H1 (cell line): ENCODE results near the gene OBI1. TPM values are rescaled to one million over a fixed set of nuclear protein-coding genes. Genes with fewer than 3 reads are reported as not detected.
A peak's percentile ranks its signal among the peaks of the same experiment; 100 is the strongest.

Experiments used
- CTCF ChIA-PET: fragments of 300-600 bp; sonication (Branson Sonifier 250); formaldehyde crosslinking; loops from one replicate; lab custom pipeline; 2021; ENCODE audit not compliant: partially characterized antibody; lab: Charles Lee
- POLR2A ChIA-PET: fragments of 300-600 bp; sonication (Branson Sonifier 250); formaldehyde crosslinking; loops from one replicate; lab custom pipeline; 2021; ENCODE audit warnings: inconsistent platforms; ENCODE audit not compliant: partially characterized antibody; lab: Charles Lee
- DNase-seq, 2 experiments: peaks; one replicate each; pipeline versions ENCODE4 v3.0.0 to v3.0.0-alpha.2; 2010 to 2022; ENCODE audit warnings: low spot score in 2 of 2, low read depth in 1 of 2, mixed read lengths in 1 of 2
- FAIRE-seq: peaks from 2 replicates; lab custom pipeline; 2011; peaks lifted over from hg19 to GRCh38; lab: Jason Lieb, UNC
- H2AFZ ChIP-seq: 2 replicates; pipeline ENCODE4 v1.8.1; 2012; ENCODE audit warnings: low read length, inconsistent platforms
- H2AK5ac ChIP-seq: 2 replicates; pipeline ENCODE4 v1.6.1; 2013; ENCODE audit warnings: low read depth, low read length
- H2BK120ac ChIP-seq: replicated peaks from 2 replicates; pipeline ENCODE3; 2013; ENCODE audit warnings: low read depth, low read length, inconsistent platforms
- H2BK12ac ChIP-seq: 2 replicates; pipeline ENCODE4 v1.6.1; 2013; ENCODE audit warnings: low read depth, low read length
- H2BK15ac ChIP-seq: 2 replicates; pipeline ENCODE4 v1.6.1; 2013; ENCODE audit warnings: low read length
- H2BK20ac ChIP-seq: 2 replicates; pipeline ENCODE4 v1.6.1; 2013; ENCODE audit warnings: low read length
- H2BK5ac ChIP-seq: 2 replicates; pipeline ENCODE4 v1.6.1; 2013; ENCODE audit warnings: low read depth, low read length
- H3K14ac ChIP-seq: 2 replicates; pipeline ENCODE4 v1.6.1; 2013; ENCODE audit warnings: inconsistent platforms; ENCODE audit not compliant: insufficient read length
- H3K18ac ChIP-seq: 2 replicates; pipeline ENCODE4 v1.6.1; 2013; ENCODE audit warnings: low read length; ENCODE audit errors: extremely low read depth
- H3K23ac ChIP-seq: 2 replicates; pipeline ENCODE4 v1.6.1; 2013; ENCODE audit warnings: inconsistent platforms; ENCODE audit not compliant: insufficient read length
- H3K23me2 ChIP-seq: 2 replicates; pipeline ENCODE4 v1.6.1; 2013; ENCODE audit warnings: low read depth, low read length
- H3K27ac ChIP-seq: 2 replicates; pipeline ENCODE4 v1.6.1; 2011; ENCODE audit warnings: low read depth, low read length, inconsistent platforms
- H3K27me3 ChIP-seq, 4 experiments: replicated peaks in 1 of 4; 1 replicate in 1 of 4; 2 replicates in 3 of 4; pipeline versions ENCODE4 v1.6.1 to v1.8.1; 2011 to 2013; ENCODE audit warnings: low read length in 3 of 4, mild to moderate bottlenecking in 3 of 4, inconsistent platforms in 2 of 4, mixed read lengths in 2 of 4, moderate library complexity in 1 of 4; ENCODE audit not compliant: control insufficient read depth in 3 of 4, insufficient read depth in 3 of 4; ENCODE audit errors: extremely low read depth in 1 of 4
- H3K36me3 ChIP-seq, 4 experiments: 2 replicates each; pipeline versions ENCODE4 v1.6.1 to v1.8.1; 2011 to 2013; ENCODE audit warnings: mild to moderate bottlenecking in 4 of 4, low read length in 3 of 4, moderate library complexity in 2 of 4, control low read depth in 1 of 4, inconsistent platforms in 1 of 4; ENCODE audit not compliant: insufficient read depth in 4 of 4, control insufficient read depth in 2 of 4
- H3K4ac ChIP-seq: replicated peaks from 2 replicates; pipeline ENCODE3; 2013; ENCODE audit warnings: low read length, low read depth, mixed read lengths, inconsistent platforms; ENCODE audit not compliant: insufficient read length
- H3K4me1 ChIP-seq, 4 experiments: replicated peaks in 1 of 4; 1 replicate in 1 of 4; 2 replicates in 3 of 4; pipeline versions ENCODE4 v1.6.1 to v1.8.1; 2011 to 2013; ENCODE audit warnings: low read length in 3 of 4, inconsistent platforms in 2 of 4, mixed read lengths in 1 of 4; ENCODE audit not compliant: insufficient read depth in 4 of 4, control insufficient read depth in 3 of 4
- H3K4me2 ChIP-seq, 2 experiments: 2 replicates each; pipeline versions ENCODE4 v1.6.1 to v1.8.1; 2011 to 2013; ENCODE audit warnings: low read depth in 2 of 2, low read length in 2 of 2, control low read depth in 1 of 2, inconsistent platforms in 1 of 2, mild to moderate bottlenecking in 1 of 2; ENCODE audit not compliant: insufficient read depth in 1 of 2
- H3K4me3 ChIP-seq, 4 experiments: fragments of 200-600, 300-600 bp in 1 of 4; sonication (generic), shearing (Covaris generic), sonication (Bioruptor Twin) in 1 of 4; 2 replicates each; pipeline versions ENCODE4 v1.5.1 to v1.8.1; 2011 to 2016; ENCODE audit warnings: low read length in 4 of 4, low read depth in 3 of 4, control low read depth in 2 of 4, inconsistent platforms in 2 of 4, mild to moderate bottlenecking in 2 of 4, mixed read lengths in 1 of 4, moderate library complexity in 1 of 4; ENCODE audit not compliant: insufficient read depth in 2 of 4; ENCODE audit errors: extremely low read depth in 1 of 4
- H3K56ac ChIP-seq: replicated peaks from 2 replicates; pipeline ENCODE3; 2013; ENCODE audit warnings: low read depth, mild to moderate bottlenecking, mixed read lengths, low read length, inconsistent platforms; ENCODE audit not compliant: insufficient read length
- H3K79me1 ChIP-seq: 2 replicates; pipeline ENCODE4 v1.6.1; 2013; ENCODE audit warnings: low read depth, low read length, control low read depth
- H3K79me2 ChIP-seq, 2 experiments: 2 replicates each; pipeline versions ENCODE4 v1.6.1 to v1.8.1; 2012 to 2013; ENCODE audit warnings: low read length in 2 of 2, mild to moderate bottlenecking in 2 of 2, inconsistent platforms in 1 of 2; ENCODE audit not compliant: insufficient read depth in 2 of 2, control insufficient read depth in 1 of 2
- H3K9ac ChIP-seq, 4 experiments: replicated peaks in 1 of 4; 1 replicate in 1 of 4; 2 replicates in 3 of 4; pipeline versions ENCODE4 v1.6.1 to v1.8.1; 2011 to 2013; ENCODE audit warnings: low read depth in 3 of 4, low read length in 3 of 4, control low read depth in 2 of 4, mild to moderate bottlenecking in 2 of 4, moderate library complexity in 2 of 4, inconsistent platforms in 1 of 4; ENCODE audit errors: extremely low read depth in 1 of 4
- H3K9me3 ChIP-seq, 2 experiments: 2 replicates each; pipeline versions ENCODE4 v1.6.1 to v1.8.1; 2012 to 2013; ENCODE audit warnings: mild to moderate bottlenecking in 2 of 2, moderate library complexity in 2 of 2, control low read depth in 1 of 2, inconsistent platforms in 1 of 2, low read depth in 1 of 2, low read length in 1 of 2, mixed read lengths in 1 of 2; ENCODE audit not compliant: insufficient read depth in 2 of 2
- H4K20me1 ChIP-seq, 2 experiments: replicated peaks in 1 of 2; 2 replicates each; pipeline versions ENCODE3 to v1.8.1; 2011 to 2013; ENCODE audit warnings: inconsistent platforms in 2 of 2, low read length in 2 of 2, mild to moderate bottlenecking in 1 of 2; ENCODE audit not compliant: insufficient read depth in 2 of 2, control insufficient read depth in 1 of 2
- H4K5ac ChIP-seq: 2 replicates; pipeline ENCODE4 v1.6.1; 2013; ENCODE audit warnings: low read length, low read depth, mixed read lengths, inconsistent platforms; ENCODE audit not compliant: insufficient read length
- H4K8ac ChIP-seq: 2 replicates; pipeline ENCODE4 v1.8.0; 2013; ENCODE audit warnings: mild to moderate bottlenecking, moderate library complexity, low read length, inconsistent platforms; ENCODE audit not compliant: insufficient read depth; ENCODE audit errors: extremely low read depth
- H4K91ac ChIP-seq: replicated peaks from 2 replicates; pipeline ENCODE3; 2013; ENCODE audit warnings: low read length, mixed read lengths, inconsistent platforms; ENCODE audit not compliant: insufficient read length
- CBX8 ChIP-seq: fragments of 300-800, 300-1000 bp; sonication (generic); IDR thresholded peaks from 2 replicates; pipeline ENCODE4 v1.7.1; 2016; ENCODE audit warnings: low read depth, low read length, borderline replicate concordance
- CTCF ChIP-seq, 3 experiments: IDR thresholded peaks; 1 replicate in 2 of 3; 2 replicates in 1 of 3; pipeline versions ENCODE4 v1.5.1 to v1.6.1; 2011; ENCODE audit warnings: low read length in 3 of 3, mild to moderate bottlenecking in 3 of 3, inconsistent platforms in 2 of 3, low read depth in 1 of 3, moderate library complexity in 1 of 3; ENCODE audit not compliant: insufficient read depth in 1 of 3; ENCODE audit errors: control extremely low read depth in 1 of 3
- EZH2 ChIP-seq: fragments of 200-600 bp; sonication (generic); IDR thresholded peaks from 2 replicates; pipeline ENCODE4 v1.7.1; 2012; ENCODE audit warnings: low read depth, mild to moderate bottlenecking, moderate library complexity, low read length, inconsistent platforms; ENCODE audit not compliant: severe bottlenecking
- FOSL1 ChIP-seq: IDR thresholded peaks from 2 replicates; pipeline ENCODE4 v1.6.1; 2011; ENCODE audit warnings: mild to moderate bottlenecking, low read depth, low read length, moderate library complexity; ENCODE audit not compliant: insufficient read depth
- GABPA ChIP-seq: IDR thresholded peaks from 2 replicates; pipeline ENCODE4 v1.6.1; 2011; ENCODE audit warnings: mild to moderate bottlenecking, low read length, moderate library complexity, borderline replicate concordance; ENCODE audit not compliant: insufficient read depth
- KDM1A ChIP-seq: fragments of 200-600, 300-600 bp; sonication (generic); IDR thresholded peaks from 2 replicates; pipeline ENCODE4 v1.7.1; 2016; ENCODE audit warnings: mild to moderate bottlenecking, low read length, borderline replicate concordance
- NANOG ChIP-seq: IDR thresholded peaks from 2 replicates; pipeline ENCODE4 v1.6.1; 2011; ENCODE audit warnings: low read length, low read depth, mild to moderate bottlenecking, inconsistent platforms; ENCODE audit not compliant: insufficient read depth, poor library complexity, severe bottlenecking
- RBBP5 ChIP-seq: IDR thresholded peaks from 2 replicates; pipeline ENCODE4 v1.7.1; 2012; ENCODE audit warnings: low read depth, mild to moderate bottlenecking, inconsistent platforms, low read length, moderate library complexity, borderline replicate concordance
- WGBS, 2 experiments: shearing (Covaris generic) in 1 of 2; methylation state at CpG; one replicate each; pipeline versions ENCODE4 v1.1.6 to v1.1.7; 2013 to 2015; ENCODE audit warnings: low lambda C conversion rate in 2 of 2, mixed read lengths in 2 of 2, inconsistent platforms in 1 of 2, low coverage in 1 of 2, missing lambda C conversion rate in 1 of 2; ENCODE audit not compliant: insufficient replicate concordance in 2 of 2, insufficient coverage in 1 of 2, insufficient read length in 1 of 2; ENCODE audit errors: extremely low coverage in 1 of 2, missing lambda C conversion rate in 1 of 2; 5-methylcytosine and 5-hydroxymethylcytosine counted together
- polyA plus RNA-seq, 7 experiments: library from polyadenylated mRNA; depleted of rRNA in 3 of 7; stranded (reverse) in 5 of 7; unstranded in 2 of 7; fragments of >200 nt in 5 of 7; fragments of 200-250 nt in 2 of 7; gene quantifications; 1 replicate in 5 of 7; 2 replicates in 1 of 7; 4 replicates in 1 of 7; pipeline versions ENCODE4 v1.2.1 to v1.2.3, GENCODE V29; 2011 to 2013; ENCODE audit warnings: missing spikeins in 2 of 7, mixed read lengths in 2 of 7
- total RNA-seq: library from RNA; stranded (reverse); fragmentation: NEBNext Ultra II Directional; extraction: Animal tissue kit (Norgen Biotek cat#: 25700); gene quantifications from 2 replicates; pipeline ENCODE4 v1.2.1, GENCODE V29; 2021
- TF ChIP-seq, protein P1 (sequence below): IDR thresholded peaks from 2 replicates; pipeline ENCODE4 v1.6.1; 2012; ENCODE audit warnings: inconsistent platforms

The OBI1 gene
- total and polyA plus RNA-seq, 2 of the 8 experiments (the other 6 are each of a cell fraction or from before 2014, with no cell fraction given), result 7.1 to 14.3 TPM

- H3K9ac ChIP-seq, result no peak overlapping the region
- 3% methylated on average over 21 of the region's 21 CpGs; no CpG with 5 or more reads in 1 of the 2 experiments for WGBS, 2 experiments
- no peak overlapping the region for H2AK5ac ChIP-seq
- no peak overlapping the region for H3K56ac ChIP-seq
- DNase-seq (peak in 1 of 2 experiments; percentile 79), FAIRE-seq (peak; percentile 96)
- H3K4me3 ChIP-seq, result peak overlapping the region in 1 of 4 experiments; percentile 41; a peak in 2 of 8 replicates
- H3K9me3 ChIP-seq, result no peaks in the 10 kb centered on the region
- no peaks in the 10 kb centered on the region for H3K79me2 ChIP-seq
- peak overlapping the region; percentile 59 to 85 for H3K4me2 ChIP-seq
- no peak overlapping the region for H2BK15ac ChIP-seq
- H3K27me3 ChIP-seq, result peaks cover 14 to 40% (median 26%) of the 10 kb centered on the region in 4 experiments
- H4K91ac ChIP-seq, result no peak overlapping the region
- POLR2A ChIA-PET, result no interaction called here
- H2BK12ac ChIP-seq, result no peak overlapping the region
- H3K27ac ChIP-seq, result no peak overlapping the region
- no peak overlapping the region for H2BK120ac ChIP-seq
- H4K8ac ChIP-seq, result no peak overlapping the region
- H2BK20ac ChIP-seq, result no peak overlapping the region
- no peak overlapping the region for H2AFZ ChIP-seq
- no peak overlapping the region for H4K5ac ChIP-seq
- peaks cover 2% of the 10 kb centered on the region; the same call in 1 of the 2 replicates for H3K23me2 ChIP-seq
- no peaks in the 10 kb centered on the region for H3K79me1 ChIP-seq
- H2BK5ac ChIP-seq, result no peak overlapping the region
- H3K36me3 ChIP-seq, result no peaks in the 10 kb centered on the region
- H3K14ac ChIP-seq, result no peak overlapping the region
- H3K18ac ChIP-seq, result no peak overlapping the region
- peaks cover 0 to 1% of the 10 kb centered on the region in 2 experiments for H4K20me1 ChIP-seq
- CTCF ChIA-PET, result interaction anchor here (0.5 to 2.1 kb wide), 49 partner anchors 9 to 914 kb away, joined by 3 to 21 read pairs (median 4); partner anchors contain the start of gene POU4F1
- no peak overlapping the region for H3K23ac ChIP-seq
- no peak overlapping the region for H3K4ac ChIP-seq
- H3K4me1 ChIP-seq, result peaks cover 0 to 7% (median 2%) of the 10 kb centered on the region in 4 experiments; a peak in 3 of 7 replicates
- no peak for TF ChIP-seq RBBP5
- TF ChIP-seq CBX8, result no peak
- 0 out of 2 replicates have a peak, but pooled peaks have one; percentile 53 for TF ChIP-seq GABPA
- peak; percentile 18; the same call in 1 of the 2 replicates for TF ChIP-seq KDM1A
- TF ChIP-seq, protein P1, sequence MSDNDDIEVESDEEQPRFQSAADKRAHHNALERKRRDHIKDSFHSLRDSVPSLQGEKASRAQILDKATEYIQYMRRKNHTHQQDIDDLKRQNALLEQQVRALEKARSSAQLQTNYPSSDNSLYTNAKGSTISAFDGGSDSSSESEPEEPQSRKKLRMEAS, result peak; percentile 54
- TF ChIP-seq NANOG, result peak; percentile 45
- TF ChIP-seq FOSL1, result 0 out of 2 replicates have a peak, but pooled peaks have one; percentile 3
- TF ChIP-seq EZH2, result peak; percentile 19
- TF ChIP-seq CTCF (IDR thresholded peaks at IDR 0.05; ENCODE audit: control extremely low read depth in 1 of 3, insufficient read depth in 1 of 3, low read depth in 1 of 3, low read length in 3 of 3), result peak; percentile 84 to 95 (median 85)
These were observed 72.2 kb downstream of the OBI1 start for GRCh38 chr13:78586706-78587105.
